Ovary (tissue), 3 donors: Measurements from ENCODE around the gene SMURF1.

Experiments used
- EP300 ChIP-seq: sonication (generic); formaldehyde crosslinking; IDR thresholded peaks from one replicate; pipeline ENCODE4 v1.6.1; 2017; ENCODE audit warnings: antibody characterized with exemption
- POLR2A ChIP-seq: fragments of 450-650 bp; IDR thresholded peaks from one replicate; pipeline ENCODE4 v1.6.1; 2017; ENCODE audit warnings: antibody characterized with exemption, mild to moderate bottlenecking, moderate library complexity
- TF ChIP-seq, protein P1 (sequence below), 3 donors: fragments of 450-650 bp in 2 of 3; fragments of 200-600 bp in 1 of 3; IDR thresholded peaks; one replicate each; pipeline versions ENCODE4 v1.5.1 to v1.8.0; 2016 to 2022; ENCODE audit warnings: antibody characterized with exemption in 3 of 3, mild to moderate bottlenecking in 1 of 3
- donor health status: DM: no; HTN: no; CAD: no.

- TF ChIP-seq, protein P1, sequence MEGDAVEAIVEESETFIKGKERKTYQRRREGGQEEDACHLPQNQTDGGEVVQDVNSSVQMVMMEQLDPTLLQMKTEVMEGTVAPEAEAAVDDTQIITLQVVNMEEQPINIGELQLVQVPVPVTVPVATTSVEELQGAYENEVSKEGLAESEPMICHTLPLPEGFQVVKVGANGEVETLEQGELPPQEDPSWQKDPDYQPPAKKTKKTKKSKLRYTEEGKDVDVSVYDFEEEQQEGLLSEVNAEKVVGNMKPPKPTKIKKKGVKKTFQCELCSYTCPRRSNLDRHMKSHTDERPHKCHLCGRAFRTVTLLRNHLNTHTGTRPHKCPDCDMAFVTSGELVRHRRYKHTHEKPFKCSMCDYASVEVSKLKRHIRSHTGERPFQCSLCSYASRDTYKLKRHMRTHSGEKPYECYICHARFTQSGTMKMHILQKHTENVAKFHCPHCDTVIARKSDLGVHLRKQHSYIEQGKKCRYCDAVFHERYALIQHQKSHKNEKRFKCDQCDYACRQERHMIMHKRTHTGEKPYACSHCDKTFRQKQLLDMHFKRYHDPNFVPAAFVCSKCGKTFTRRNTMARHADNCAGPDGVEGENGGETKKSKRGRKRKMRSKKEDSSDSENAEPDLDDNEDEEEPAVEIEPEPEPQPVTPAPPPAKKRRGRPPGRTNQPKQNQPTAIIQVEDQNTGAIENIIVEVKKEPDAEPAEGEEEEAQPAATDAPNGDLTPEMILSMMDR (IDR thresholded peaks at IDR 0.05), result no peak
- TF ChIP-seq POLR2A (no peak), EP300 (no peak)
Measured at GRCh38 chr7:99031496-99031895, 112.4 kb downstream of the SMURF1 start.
